ENCODE results near the gene MTOR.
A peak's percentile ranks its signal among the peaks of the same experiment; 100 is the strongest.
"Not testable (repeated sequence)": the region's sequence is repeated elsewhere in the genome, so short reads cannot be mapped to it uniquely, and the experiment has no call there.

The MTOR gene

GRCh38 chr1:11280719-11281376 lies 18.5 kb upstream of the MTOR start:
- DNase-seq (ENCODE audit: low read depth in 2 of 2) = no peak

DNA sequence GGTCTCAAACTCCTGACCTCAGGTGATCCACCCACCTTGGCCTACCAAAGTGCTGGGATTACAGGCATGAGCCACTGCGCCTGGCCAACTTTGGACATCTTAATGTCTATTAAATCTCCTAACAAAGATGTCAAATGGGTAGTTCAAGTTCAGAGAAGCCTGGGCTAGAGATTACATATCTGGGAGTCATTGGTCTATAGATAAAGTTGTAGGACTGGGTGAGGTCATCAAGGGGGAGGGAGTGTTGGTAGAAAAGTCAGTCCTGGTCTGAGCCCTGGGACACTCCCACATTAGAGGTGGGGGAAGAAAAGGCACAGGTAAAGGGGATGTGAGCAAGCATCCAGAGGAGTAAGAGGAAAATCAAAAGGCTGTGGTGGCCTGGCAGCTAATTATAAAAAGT lies 17.3 kb upstream of the MTOR start:
- no peak for DNase-seq (ENCODE audit: low read depth in 2 of 2)

DNA sequence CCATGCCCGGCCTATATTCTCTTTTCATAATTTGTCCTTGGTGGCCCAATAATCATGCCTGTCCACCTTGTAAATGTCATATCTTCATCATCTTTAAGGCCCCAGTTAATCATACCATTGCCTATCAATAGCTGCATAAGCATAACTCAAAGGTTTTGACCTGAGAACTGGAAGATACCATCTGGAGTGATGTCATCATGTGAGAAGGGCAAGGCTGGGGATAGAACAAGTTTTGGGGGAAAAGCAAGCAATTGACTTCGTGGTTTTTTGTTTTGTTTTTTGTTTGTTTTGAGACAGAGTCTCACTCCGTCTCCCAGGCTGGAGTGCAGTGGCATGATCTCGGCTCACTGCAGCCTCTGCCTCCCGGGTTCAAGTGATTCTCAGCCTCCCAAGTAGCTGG lies 16.8 kb upstream of the MTOR start:
- DNase-seq (ENCODE audit: low read depth in 2 of 2) = no peak

DNA sequence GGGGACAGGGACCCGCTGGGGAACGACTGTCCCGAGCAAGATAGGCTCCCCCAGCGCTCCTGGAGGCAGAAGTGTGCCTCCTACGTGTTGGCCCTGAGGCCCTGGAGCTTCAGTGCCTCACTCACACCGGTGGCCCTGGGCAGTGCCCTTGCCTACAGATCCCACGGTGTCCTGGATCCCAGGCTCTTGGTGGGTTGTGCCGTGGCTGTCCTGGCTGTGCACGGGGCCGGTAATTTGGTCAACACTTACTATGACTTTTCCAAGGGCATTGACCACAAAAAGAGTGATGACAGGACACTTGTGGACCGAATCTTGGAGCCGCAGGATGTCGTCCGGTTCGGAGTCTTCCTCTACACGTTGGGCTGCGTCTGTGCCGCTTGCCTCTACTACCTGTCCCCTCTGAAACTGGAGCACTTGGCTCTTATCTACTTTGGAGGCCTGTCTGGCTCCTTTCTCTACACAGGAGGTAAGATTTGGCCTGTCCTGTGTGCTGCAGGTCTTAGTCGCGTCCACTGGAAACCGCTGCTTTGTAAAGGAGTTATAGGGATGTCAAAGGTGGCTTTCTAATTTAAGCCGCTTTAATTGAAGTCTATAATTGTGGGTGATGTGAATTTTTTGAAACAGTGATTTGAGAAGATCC lies 11.4 kb upstream of the MTOR start:
- no peak for DNase-seq (ENCODE audit: low read depth in 2 of 2)

- peak; percentile 74 to 80 for DNase-seq (ENCODE audit: low read depth in 2 of 2)
Observed at GRCh38 chr1:11272832-11273594, 10.7 kb upstream of the MTOR start, which contains the start of gene UBIAD1. Gene UBIAD1, plus strand, starts transcription at chr1:11273198. Its CDS starts 334 bp downstream, at chr1:11273532.

DNA sequence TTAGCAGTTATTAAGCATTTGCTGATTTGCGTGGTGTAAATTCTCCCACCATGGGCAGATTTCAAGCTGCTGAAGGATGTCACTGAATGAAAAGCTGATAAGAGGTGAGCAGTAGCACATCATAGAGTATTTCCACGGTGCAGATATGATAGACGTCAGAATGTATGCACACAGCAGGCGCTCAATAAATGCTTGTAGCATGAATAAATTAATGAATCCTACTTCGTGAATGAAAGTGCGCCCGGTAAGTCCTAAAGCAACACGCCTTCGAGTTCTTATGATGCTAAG lies 10.1 kb upstream of the MTOR start:
- no peak for DNase-seq (ENCODE audit: low read depth in 2 of 2)

DNA sequence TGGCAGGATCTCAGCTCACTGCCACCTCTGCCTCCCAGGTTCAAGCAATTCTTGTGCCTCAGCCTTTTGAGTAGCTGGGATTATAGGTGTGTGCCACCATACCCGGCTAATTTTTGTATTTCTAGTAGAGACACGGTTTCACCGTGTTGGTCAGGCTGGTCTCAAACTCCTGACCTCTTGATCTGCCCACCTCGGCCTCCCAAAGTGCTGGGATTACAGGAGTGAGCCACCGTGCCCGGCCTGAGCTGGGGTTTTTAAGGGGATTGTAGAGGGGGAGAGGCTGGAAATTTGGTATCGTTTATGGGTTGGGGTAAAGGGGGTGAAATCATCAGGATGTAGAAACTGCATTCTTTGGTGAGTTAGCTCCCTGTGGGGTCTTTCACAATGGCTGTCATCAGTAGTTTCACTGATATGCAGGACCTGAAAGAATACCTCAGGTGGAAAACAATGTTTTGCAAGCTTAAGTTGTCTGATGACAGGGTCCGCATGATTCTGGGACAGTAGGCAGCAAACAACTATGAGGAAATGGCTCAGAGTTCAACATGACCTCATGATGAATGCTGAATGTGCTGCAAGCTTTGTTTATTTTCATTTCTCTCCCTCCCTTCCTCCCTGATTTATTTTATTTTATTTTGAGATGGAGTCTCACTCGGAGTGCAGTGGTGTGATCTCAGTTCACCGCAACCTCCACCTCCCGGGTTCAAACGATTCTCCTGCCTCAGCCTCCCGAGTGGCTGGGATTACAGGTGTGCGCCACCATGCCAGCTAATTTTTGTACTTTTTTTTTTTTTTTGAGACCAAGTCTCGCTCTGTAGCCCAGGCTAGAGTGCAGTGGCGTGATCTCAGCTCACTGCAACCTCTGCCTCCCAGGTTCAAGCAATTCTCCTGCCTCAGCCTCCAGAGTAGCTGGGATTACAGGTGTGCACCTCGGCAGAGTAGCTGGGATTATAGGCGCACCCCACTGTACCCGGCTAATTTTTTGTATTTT lies 5.3 kb upstream of the MTOR start:
- not testable (repeated sequence) for DNase-seq (ENCODE audit: low read depth in 2 of 2)

GRCh38 chr1:11266268-11267074 lies 4.1 kb upstream of the MTOR start:
- no peak for DNase-seq (ENCODE audit: low read depth in 2 of 2)

GRCh38 chr1:11256299-11256698 lies 6.1 kb downstream of the MTOR start:
- no peak for DNase-seq (ENCODE audit: low read depth in 2 of 2)

GRCh38 chr1:11253226-11253625 lies 9.1 kb downstream of the MTOR start:
- DNase-seq (ENCODE audit: low read depth in 2 of 2) = no peak

GRCh38 chr1:11252538-11252937 lies 9.8 kb downstream of the MTOR start:
- no peak for DNase-seq (ENCODE audit: low read depth in 2 of 2)

DNA sequence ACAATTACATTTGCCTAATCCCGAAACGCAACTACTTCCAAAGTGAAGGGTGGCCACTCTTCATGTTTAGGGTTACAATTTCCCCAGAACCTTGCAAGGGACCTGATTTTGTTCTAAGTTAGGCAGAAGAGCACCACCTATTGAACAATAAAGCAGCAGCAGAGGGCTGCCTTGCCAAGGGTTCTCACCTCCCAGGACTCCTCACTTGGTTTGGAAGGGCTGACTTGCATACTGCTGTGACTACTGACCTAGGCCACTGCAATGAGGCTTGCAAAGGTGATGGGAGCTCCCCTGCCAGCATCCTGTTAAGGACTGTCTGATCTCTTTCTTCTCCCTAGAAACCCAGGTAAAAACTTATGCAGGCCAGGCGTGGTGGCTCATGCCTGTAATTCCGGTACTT lies 14.2 kb downstream of the MTOR start:
- no peak for DNase-seq (ENCODE audit: low read depth in 2 of 2)

DNA sequence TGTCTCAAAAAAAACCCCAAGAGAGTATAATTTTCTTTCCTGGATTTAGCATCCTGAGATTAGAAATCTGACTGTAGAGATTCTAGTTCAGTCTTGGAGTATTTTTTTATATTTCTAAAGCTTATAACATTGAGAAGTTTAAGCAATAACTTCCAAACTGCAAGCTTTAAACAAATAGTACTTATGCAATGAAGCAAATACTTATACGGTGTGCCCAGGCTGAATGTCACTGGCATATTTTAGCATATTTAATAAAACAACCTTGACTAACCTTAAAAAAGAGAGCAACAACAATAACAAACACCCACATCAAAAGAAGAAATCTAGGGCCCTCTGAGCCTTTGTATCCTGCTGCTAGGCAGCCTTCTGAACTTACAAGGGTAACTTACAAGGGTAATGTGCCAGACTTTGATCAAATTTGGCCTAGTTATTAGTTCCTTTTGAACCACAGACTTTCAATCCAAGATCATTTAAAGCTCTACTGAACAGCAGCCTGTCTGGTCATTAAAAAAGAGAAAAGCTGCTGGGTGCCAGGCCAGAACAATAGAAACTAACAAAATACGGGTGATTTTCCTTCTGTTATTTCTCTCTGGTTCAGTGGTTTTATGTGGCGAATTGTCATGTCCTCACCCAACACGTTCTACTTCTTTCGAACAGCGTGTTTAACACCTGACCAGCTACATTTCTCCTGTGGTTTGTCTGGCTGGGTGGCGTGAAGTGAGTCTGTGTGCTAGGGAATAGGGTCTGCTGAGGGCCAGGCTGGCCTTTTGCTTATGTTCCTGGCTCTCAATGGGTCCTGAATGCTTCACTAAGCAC lies 16.2 kb downstream of the MTOR start:
- no peak for DNase-seq (ENCODE audit: low read depth in 2 of 2)

DNA sequence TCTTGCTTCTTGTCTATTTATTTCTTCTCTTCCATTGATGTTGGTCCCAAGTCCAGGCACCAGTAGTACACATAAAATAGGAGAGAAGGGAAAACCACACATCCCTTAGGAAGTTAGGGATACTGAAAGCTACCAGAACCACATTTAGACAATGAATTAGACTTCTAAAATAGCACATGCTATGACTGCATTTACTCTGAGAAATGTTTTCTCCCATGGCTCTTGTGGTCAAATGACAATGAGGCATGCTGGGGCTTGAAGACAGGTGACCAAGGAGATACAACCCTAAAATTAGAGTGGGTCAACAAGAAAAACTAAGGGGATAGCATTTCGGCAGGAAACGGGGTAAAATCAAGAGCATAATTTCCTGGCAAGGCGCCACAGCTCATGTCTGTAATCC lies 17.1 kb downstream of the MTOR start:
- no peak for DNase-seq (ENCODE audit: low read depth in 2 of 2)

GRCh38 chr1:11238311-11238710 lies 24.0 kb downstream of the MTOR start:
- no peak for DNase-seq (ENCODE audit: low read depth in 2 of 2)

- DNase-seq (ENCODE audit: low read depth in 2 of 2) = no peak
Observed at GRCh38 chr1:11237356-11237755, 25.0 kb downstream of the MTOR start.

GRCh38 chr1:11233208-11233607 lies 29.1 kb downstream of the MTOR start:
- DNase-seq (ENCODE audit: low read depth in 2 of 2) = no peak

DNA sequence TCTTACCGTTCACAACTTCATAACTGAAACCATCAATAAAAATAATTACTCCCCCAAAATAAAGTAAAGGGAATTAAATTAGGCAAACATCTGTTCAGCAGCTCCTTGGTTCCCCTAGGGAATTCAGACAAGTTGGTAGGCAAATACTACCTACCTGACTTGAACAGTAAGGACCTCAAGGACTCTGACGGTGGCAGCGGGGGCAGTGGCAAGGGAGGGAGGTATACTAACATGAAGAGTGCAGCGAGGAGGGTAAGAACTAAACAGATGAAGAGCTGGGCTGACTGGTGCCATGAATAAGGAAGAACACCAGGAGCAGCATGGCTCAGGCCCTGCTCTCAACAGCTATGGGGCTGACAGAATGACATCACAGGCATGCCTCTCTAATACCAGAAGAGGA lies 33.1 kb downstream of the MTOR start:
- DNase-seq (ENCODE audit: low read depth in 2 of 2) = no peak

DNA sequence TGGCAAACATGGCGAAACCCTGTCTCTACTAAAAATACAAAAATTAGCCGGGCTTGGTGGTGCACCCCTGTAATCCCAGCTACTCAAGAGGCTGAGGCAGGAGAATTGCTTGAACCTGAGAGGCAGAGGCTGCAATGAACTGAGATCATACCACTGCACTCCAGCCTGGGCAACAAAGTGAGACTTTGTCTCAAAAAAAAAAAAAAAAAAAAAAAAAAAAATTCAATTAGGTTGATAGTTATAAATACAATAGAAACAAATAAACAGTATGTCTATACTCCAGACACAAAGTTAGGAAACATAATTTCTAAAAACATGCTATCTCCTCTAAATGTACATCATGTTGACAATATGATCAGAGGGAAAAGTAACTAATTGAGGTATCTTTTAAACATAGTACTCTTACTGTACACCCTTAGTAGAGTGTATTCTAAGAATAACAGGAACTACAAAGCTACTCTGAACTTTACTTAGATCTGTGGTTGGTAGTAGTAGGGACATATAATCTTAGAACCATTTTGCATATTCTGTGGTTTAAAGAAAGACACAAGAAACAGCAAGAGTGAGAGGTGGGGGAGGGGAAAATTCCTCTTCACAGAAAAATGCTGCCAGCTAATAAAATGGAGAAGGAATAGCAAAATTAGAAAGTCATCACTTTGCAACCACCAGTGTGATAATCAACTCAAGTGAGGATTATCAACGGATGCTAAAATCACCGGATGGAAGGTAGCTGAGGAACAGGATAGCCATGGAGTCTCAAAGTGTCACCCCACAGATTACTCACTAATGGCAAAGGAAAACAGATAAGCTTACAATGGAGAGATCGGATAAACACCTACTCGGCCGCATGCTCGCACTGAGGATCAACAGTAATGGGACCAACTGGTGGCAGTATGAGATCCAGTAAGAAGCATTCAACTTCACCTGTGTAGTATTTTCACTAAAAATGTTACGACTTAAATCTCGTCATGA lies 35.0 kb downstream of the MTOR start:
- no peak for DNase-seq (ENCODE audit: low read depth in 2 of 2)

All from stimulated activated CD8-positive, alpha-beta memory T cell treated with anti-CD3 and anti-CD28 coated beads, Interleukin-2, amount 100 ng/mL, for 48 hours (primary cell).